HG03095 (cell line): ENCODE results near the gene CHCHD6.
"Not testable (repeated sequence)": the region's sequence is repeated elsewhere in the genome, so short reads cannot be mapped to it uniquely, and the experiment has no call there.

Experiments
- ATAC-seq: cut with Tn5 transposase; IDR thresholded peaks from one replicate; pipeline ENCODE4 v1.9.1; 2021; ENCODE audit warnings: moderate library complexity; ENCODE audit not compliant: unreplicated experiment

CHCHD6 gene

GRCh38 chr3:126765187-126766069 is 61.4 kb downstream of the CHCHD6 start:
- no peak for ATAC-seq

- ATAC-seq: no peak
These were observed 62.6 kb downstream of the CHCHD6 start for GRCh38 chr3:126766653-126767052.

GRCh38 chr3:126768903-126769302 is 64.9 kb downstream of the CHCHD6 start:
- no peak for ATAC-seq

- no peak for ATAC-seq
These were observed 66.1 kb downstream of the CHCHD6 start for GRCh38 chr3:126770096-126770495.

- no peak for ATAC-seq
These were observed 69.1 kb downstream of the CHCHD6 start for GRCh38 chr3:126773167-126773566.

GRCh38 chr3:126773783-126774182 is 69.7 kb downstream of the CHCHD6 start:
- ATAC-seq: no peak

GRCh38 chr3:126777366-126777765 is 73.3 kb downstream of the CHCHD6 start:
- no peak for ATAC-seq

GRCh38 chr3:126780666-126781065 is 76.6 kb downstream of the CHCHD6 start:
- no peak for ATAC-seq

GRCh38 chr3:126781406-126781805 is 77.4 kb downstream of the CHCHD6 start:
- ATAC-seq: no peak

GRCh38 chr3:126781889-126782491 is 78.0 kb downstream of the CHCHD6 start:
- ATAC-seq: no peak

- no peak for ATAC-seq
These were observed 78.5 kb downstream of the CHCHD6 start for GRCh38 chr3:126782536-126782935.

- no peak for ATAC-seq
These were observed 80.2 kb downstream of the CHCHD6 start for GRCh38 chr3:126784254-126784653.

- ATAC-seq: not testable (repeated sequence)
These were observed 87.3 kb downstream of the CHCHD6 start for GRCh38 chr3:126791320-126791719.

- no peak for ATAC-seq
These were observed 89.0 kb downstream of the CHCHD6 start for GRCh38 chr3:126792998-126793397.

GRCh38 chr3:126797563-126797962 is 93.5 kb downstream of the CHCHD6 start:
- no peak for ATAC-seq

GRCh38 chr3:126798521-126798920 is 94.5 kb downstream of the CHCHD6 start:
- ATAC-seq: no peak

GRCh38 chr3:126799099-126799498 is 95.1 kb downstream of the CHCHD6 start:
- ATAC-seq: no peak

- ATAC-seq: not testable (repeated sequence)
These were observed 97.3 kb downstream of the CHCHD6 start for GRCh38 chr3:126801312-126801711.

- no peak for ATAC-seq
These were observed 103.8 kb downstream of the CHCHD6 start for GRCh38 chr3:126807795-126808194.

GRCh38 chr3:126811530-126811929 is 107.5 kb downstream of the CHCHD6 start:
- ATAC-seq: no peak

- ATAC-seq: no peak
These were observed 112.3 kb downstream of the CHCHD6 start for GRCh38 chr3:126816298-126816697.
